Measurements from ENCODE around the gene SPATA45. TPM values are rescaled to one million over a fixed set of nuclear protein-coding genes. Genes with fewer than 3 reads are reported as not detected.

The SPATA45 gene
- total and polyA plus RNA-seq, 2 of the 13 experiments (the other 11 are each of a cell fraction or from before 2014, with no cell fraction given), result 0.17 to 0.64 TPM

- TF ChIP-seq LCORL (IDR thresholded peaks at IDR 0.05), result peak; percentile 22; the same call in 1 of the 2 replicates
- TF ChIP-seq LCORL (CRISPR knock-in tag; IDR thresholded peaks at IDR 0.05), result peak; percentile 95
- TF ChIP-seq PHF20 (CRISPR knock-in tag; IDR thresholded peaks at IDR 0.05), result peak; percentile 94
- TF ChIP-seq ZNF512 (CRISPR knock-in tag; IDR thresholded peaks at IDR 0.05), result peak; percentile 86; the same call in 1 of the 2 replicates
- peak; percentile 66; the same call in 1 of the 2 replicates for TF ChIP-seq ATF3 (CRISPR knock-in tag; IDR thresholded peaks at IDR 0.05)
- peak; percentile 92; the same call in 1 of the 2 replicates for TF ChIP-seq TRAFD1 (CRISPR knock-in tag; IDR thresholded peaks at IDR 0.05; ENCODE audit: borderline replicate concordance)
- TF ChIP-seq NCOR1 (IDR thresholded peaks at IDR 0.05; ENCODE audit: borderline replicate concordance, low read length), result peak; percentile 92
- no peak for TF ChIP-seq PAF1 (CRISPR knock-in tag; IDR thresholded peaks at IDR 0.05)
- TF ChIP-seq, protein P1, sequence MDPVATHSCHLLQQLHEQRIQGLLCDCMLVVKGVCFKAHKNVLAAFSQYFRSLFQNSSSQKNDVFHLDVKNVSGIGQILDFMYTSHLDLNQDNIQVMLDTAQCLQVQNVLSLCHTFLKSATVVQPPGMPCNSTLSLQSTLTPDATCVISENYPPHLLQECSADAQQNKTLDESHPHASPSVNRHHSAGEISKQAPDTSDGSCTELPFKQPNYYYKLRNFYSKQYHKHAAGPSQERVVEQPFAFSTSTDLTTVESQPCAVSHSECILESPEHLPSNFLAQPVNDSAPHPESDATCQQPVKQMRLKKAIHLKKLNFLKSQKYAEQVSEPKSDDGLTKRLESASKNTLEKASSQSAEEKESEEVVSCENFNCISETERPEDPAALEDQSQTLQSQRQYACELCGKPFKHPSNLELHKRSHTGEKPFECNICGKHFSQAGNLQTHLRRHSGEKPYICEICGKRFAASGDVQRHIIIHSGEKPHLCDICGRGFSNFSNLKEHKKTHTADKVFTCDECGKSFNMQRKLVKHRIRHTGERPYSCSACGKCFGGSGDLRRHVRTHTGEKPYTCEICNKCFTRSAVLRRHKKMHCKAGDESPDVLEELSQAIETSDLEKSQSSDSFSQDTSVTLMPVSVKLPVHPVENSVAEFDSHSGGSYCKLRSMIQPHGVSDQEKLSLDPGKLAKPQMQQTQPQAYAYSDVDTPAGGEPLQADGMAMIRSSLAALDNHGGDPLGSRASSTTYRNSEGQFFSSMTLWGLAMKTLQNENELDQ (CRISPR knock-in tag; IDR thresholded peaks at IDR 0.05; ENCODE audit: borderline replicate concordance), result no peak; the same call in 1 of the 2 replicates
- TF ChIP-seq GATAD1 (CRISPR knock-in tag; IDR thresholded peaks at IDR 0.05), result peak; percentile 99
- TF ChIP-seq ZNF660 (CRISPR knock-in tag; IDR thresholded peaks at IDR 0.05; ENCODE audit: borderline replicate concordance, low read depth), result no peak
- peak; percentile 73 for TF ChIP-seq ZFY (CRISPR knock-in tag; IDR thresholded peaks at IDR 0.05)
- TF ChIP-seq MTF1 (CRISPR knock-in tag; IDR thresholded peaks at IDR 0.05), result no peak; the same call in 1 of the 2 replicates
- peak; percentile 97 for TF ChIP-seq U2AF1 (optimal IDR thresholded peaks at IDR 0.05; ENCODE audit: low read depth, low read length)
- TF ChIP-seq HOXA5 (CRISPR knock-in tag; IDR thresholded peaks at IDR 0.05), result peak; percentile 78; the same call in 1 of the 2 replicates
- TF ChIP-seq ZNF124 (CRISPR knock-in tag; IDR thresholded peaks at IDR 0.05), result peak; percentile 90
- peak; percentile 100 for TF ChIP-seq GABPB1 (CRISPR knock-in tag; IDR thresholded peaks at IDR 0.05)
- no peak for TF ChIP-seq IKZF4 (CRISPR knock-in tag; IDR thresholded peaks at IDR 0.05; ENCODE audit: borderline replicate concordance, low read depth, not compliant biosample characterization)
- TF ChIP-seq MTA1 (CRISPR knock-in tag; IDR thresholded peaks at IDR 0.05; ENCODE audit: borderline replicate concordance), result peak; percentile 98
- TF ChIP-seq FOXK1 (CRISPR knock-in tag; IDR thresholded peaks at IDR 0.05; ENCODE audit: borderline replicate concordance, low read depth), result peak; percentile 96
- TF ChIP-seq SNAI1 (CRISPR knock-in tag; IDR thresholded peaks at IDR 0.05; ENCODE audit: borderline replicate concordance), result no peak
- peak; percentile 74; the same call in 1 of the 2 replicates for TF ChIP-seq FOXK2 (IDR thresholded peaks at IDR 0.05)
- TF ChIP-seq ZNF274 (CRISPR knock-in tag; IDR thresholded peaks at IDR 0.05), result no peak; the same call in 1 of the 2 replicates
- peak; percentile 81; the same call in 1 of the 2 replicates for TF ChIP-seq ZNF564 (CRISPR knock-in tag; IDR thresholded peaks at IDR 0.05)
- no peak for TF ChIP-seq AGO2 (optimal IDR thresholded peaks at IDR 0.05; ENCODE audit: low read depth, low read length)
These were observed 55.6 kb downstream of the SPATA45 start, which contains the start of the genes NSL1 and TATDN3 (continued) for GRCh38 chr1:212791676-212792395.

All from HepG2 (cell line).